ENCODE data around the gene FPR2. TPM values are rescaled to one million over a fixed set of nuclear protein-coding genes. Genes with fewer than 3 reads are reported as not detected.

FPR2 gene
- total RNA-seq, 4 donors from 2014 or later = 0.26 to 1.00 TPM; not detected in 2

GRCh38 chr19:51729781-51730180 is 31.2 kb upstream of the FPR2 start:
- Histone ChIP-seq H3K9me3 (no peaks in the 10 kb centered on the region), H3K27me3 (peaks cover 0 to 19% (median 7%) of the 10 kb centered on the region in 3 donors), H3K4me1 (no peaks in the 10 kb centered on the region), H3K27ac (no peak overlapping the region), H3K36me3 (no peaks in the 10 kb centered on the region), H3K4me3 (no peak overlapping the region)
- in situ Hi-C loops (cut with MboI; ENCODE audit: low sequenced_read_pairs in 4 of 4) = no loop called here
- ATAC-seq (no peak), DNase-seq (no peak)
- TF ChIP-seq POLR2A (IDR thresholded peaks at IDR 0.05) = no peak
- TF ChIP-seq CTCF (IDR thresholded peaks at IDR 0.05 in 4 of 5, conservative IDR thresholded peaks at IDR 0.05 in 1 of 5) = no peak
- intact Hi-C loops (cut with DNase I; ENCODE audit: low total_unique reads) = no loop called here

- TF ChIP-seq CTCF (IDR thresholded peaks at IDR 0.05 in 4 of 5, conservative IDR thresholded peaks at IDR 0.05 in 1 of 5) = no peak
- no peak for TF ChIP-seq POLR2A (IDR thresholded peaks at IDR 0.05)
- in situ Hi-C loops (cut with MboI; ENCODE audit: low sequenced_read_pairs in 4 of 4) (no loop called here), intact Hi-C loops (cut with DNase I; ENCODE audit: low total_unique reads) (no loop called here)
- Histone ChIP-seq H3K27ac (no peak overlapping the region), H3K9me3 (no peaks in the 10 kb centered on the region), H3K4me1 (no peaks in the 10 kb centered on the region), H3K36me3 (no peaks in the 10 kb centered on the region), H3K27me3 (no peaks in the 10 kb centered on the region), H3K4me3 (no peak overlapping the region)
- DNase-seq (no peak), ATAC-seq (no peak)
These were observed 27.0 kb upstream of the FPR2 start for GRCh38 chr19:51733742-51734522.

- in situ Hi-C loops (cut with MboI; ENCODE audit: low sequenced_read_pairs in 4 of 4) (no loop called here), intact Hi-C loops (cut with DNase I; ENCODE audit: low total_unique reads) (no loop called here)
- Histone ChIP-seq H3K27ac (no peak overlapping the region), H3K27me3 (no peaks in the 10 kb centered on the region), H3K9me3 (no peaks in the 10 kb centered on the region), H3K36me3 (no peaks in the 10 kb centered on the region), H3K4me1 (no peaks in the 10 kb centered on the region), H3K4me3 (no peak overlapping the region)
- TF ChIP-seq POLR2A (IDR thresholded peaks at IDR 0.05) = no peak
- no peak for TF ChIP-seq CTCF (IDR thresholded peaks at IDR 0.05 in 4 of 5, conservative IDR thresholded peaks at IDR 0.05 in 1 of 5)
- ATAC-seq = no peak
- DNase-seq = peak; percentile 16 to 43
These were observed 25.1 kb upstream of the FPR2 start for GRCh38 chr19:51735759-51736449.

GRCh38 chr19:51737389-51737788 is 23.6 kb upstream of the FPR2 start:
- no peaks in the 10 kb centered on the region for H3K4me1 ChIP-seq
- ATAC-seq = no peak
- H3K36me3 ChIP-seq = no peaks in the 10 kb centered on the region
- no peak overlapping the region for H3K4me3 ChIP-seq
- intact Hi-C loops (cut with DNase I; ENCODE audit: low total_unique reads) (no loop called here), in situ Hi-C loops (cut with MboI; ENCODE audit: low sequenced_read_pairs in 4 of 4) (no loop called here)
- H3K27me3 ChIP-seq = no peaks in the 10 kb centered on the region
- TF ChIP-seq CTCF (IDR thresholded peaks at IDR 0.05 in 4 of 5, conservative IDR thresholded peaks at IDR 0.05 in 1 of 5) (no peak), POLR2A (IDR thresholded peaks at IDR 0.05) (no peak)
- H3K27ac ChIP-seq = no peak overlapping the region
- no peak for DNase-seq
- H3K9me3 ChIP-seq = no peaks in the 10 kb centered on the region
